Activated CD4-positive, CD25-positive, alpha-beta regulatory T cell treated with anti-CD3 and anti-CD28 coated beads, Interleukin-2, amount 50 U/mL, for 24 hours (primary cell): ENCODE results near the gene GSG1L2.

Source experiments
- ATAC-seq, 2 donors: fragments of 150-1000 bp; cut with Tn5 transposase; one replicate each; pipeline ENCODE4 v1.10.0; 2021; ENCODE audit warnings: mild to moderate bottlenecking in 1 of 2, moderate library complexity in 1 of 2

GSG1L2 gene

DNA sequence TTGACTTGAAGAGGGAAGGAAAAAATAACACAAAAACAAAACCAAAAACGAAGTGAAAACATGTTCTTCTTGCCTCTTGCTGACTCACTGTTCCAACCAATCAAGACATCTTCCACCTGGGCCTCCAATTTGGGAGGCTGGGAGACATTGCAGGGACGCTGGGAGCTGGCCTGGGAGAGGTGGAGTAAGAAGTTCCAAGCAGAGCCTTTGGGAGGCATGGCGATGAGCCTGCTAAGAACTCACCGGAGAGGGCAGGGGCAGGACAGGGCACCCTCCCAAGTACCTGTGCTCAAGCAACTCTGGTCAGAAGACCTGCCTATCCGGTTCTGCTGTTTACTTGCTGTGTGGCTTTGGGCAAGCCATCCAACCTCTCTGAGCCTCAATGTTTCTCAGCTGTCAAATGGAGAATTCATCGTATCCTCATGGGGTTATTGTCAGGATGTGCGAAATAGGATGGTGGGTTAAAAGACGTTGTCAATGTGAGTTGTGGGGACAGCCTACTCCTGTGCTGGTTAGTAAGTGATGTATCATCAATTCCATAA lies 3.0 kb upstream of the GSG1L2 start:
- ATAC-seq = no peak

DNA sequence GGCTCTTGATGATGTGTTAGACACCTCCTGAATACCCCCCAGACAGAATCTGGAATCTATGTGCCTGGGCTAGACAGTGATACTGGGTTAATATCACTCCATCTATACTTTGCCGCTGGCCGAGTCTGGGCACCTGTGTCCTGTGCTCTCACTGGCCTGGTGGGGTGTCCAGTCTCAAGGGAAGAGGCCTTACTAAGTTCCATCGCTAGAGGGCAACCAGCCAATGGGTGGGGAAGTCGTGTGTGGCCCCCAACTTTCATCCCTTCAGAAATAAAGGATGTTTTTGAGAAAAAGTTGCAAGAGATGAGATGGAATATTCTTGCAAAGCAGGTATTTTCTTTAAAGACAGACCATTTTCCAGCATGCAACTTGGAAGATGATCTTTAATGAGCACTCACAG lies 2.2 kb upstream of the GSG1L2 start:
- no peak for ATAC-seq

DNA sequence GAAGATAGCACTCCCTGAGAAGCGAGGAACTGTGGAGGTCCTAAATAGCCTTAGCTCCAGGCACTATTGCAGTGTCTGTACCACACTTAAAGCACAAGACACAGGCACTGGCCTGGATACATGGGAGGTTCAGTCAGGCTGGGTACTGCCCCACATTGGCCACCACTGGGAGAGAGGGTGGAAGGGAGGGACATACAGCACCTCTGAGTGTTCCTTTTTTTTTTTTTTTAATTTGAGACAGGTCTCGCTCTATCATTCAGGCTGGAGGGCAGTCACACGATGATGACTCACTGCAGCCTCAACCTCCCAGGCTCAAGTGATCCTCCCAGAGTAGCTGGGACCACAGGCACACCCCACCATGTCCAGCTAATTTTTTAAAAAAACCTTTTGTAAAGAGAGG lies 1.4 kb downstream of the GSG1L2 start:
- ATAC-seq = no peak

DNA sequence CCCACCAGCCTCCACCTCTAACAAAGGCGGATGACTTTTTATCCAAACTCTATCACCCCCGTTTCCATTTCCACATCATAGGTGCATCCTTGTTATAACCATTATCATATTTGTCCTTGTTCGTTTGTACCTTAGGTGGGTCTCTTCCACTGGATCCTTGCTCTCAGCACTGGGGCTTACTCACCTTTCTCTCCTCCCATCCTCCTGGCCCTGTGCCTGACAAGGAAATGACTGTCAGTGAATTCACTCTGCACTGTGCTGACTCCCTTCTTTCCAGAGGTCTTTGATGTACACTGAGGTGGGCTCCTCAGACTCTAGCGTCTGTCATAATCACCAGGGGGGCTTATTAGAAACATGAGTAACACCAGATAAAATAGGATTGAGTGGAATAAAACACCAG lies 3.1 kb downstream of the GSG1L2 start:
- ATAC-seq = no peak

DNA sequence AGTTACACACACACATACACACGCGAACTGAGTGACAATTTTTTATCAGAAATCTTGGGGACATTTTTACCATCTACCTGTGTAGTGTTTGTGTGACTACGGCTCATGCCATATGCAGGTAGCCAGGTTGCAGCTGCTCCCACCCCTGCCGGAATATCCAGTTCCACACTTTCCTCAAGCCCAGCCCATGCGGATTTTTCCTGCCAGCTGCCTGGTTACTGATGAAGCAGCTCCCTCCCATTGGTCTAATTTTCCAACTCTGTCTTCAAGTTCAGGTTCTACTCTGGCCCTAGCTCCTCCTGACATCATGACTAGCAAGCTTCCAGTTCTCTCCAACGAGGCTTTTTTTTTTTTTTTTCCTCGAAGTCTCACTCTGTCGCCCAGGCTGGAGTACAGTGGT lies 4.8 kb downstream of the GSG1L2 start:
- no peak for ATAC-seq

DNA sequence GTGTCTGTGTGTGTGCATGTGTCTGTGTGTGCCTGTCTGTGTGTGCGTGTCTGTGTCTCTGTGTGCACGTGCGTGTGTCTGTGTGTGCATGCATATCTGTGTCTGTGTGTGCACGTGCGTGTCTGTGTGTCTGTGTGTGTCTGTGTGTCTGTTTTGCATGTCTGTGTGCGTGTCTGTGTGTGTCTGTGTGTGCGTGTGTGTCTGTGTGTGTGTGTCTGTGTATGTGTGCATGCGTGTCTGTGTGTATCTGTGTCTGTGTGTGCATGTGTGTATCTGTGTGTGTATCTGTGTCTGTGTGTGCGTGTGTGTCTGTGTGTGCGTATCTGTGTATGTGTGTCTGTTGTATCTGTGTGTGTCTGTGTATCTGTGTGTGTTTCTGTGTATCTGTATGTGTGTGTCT lies 5.4 kb downstream of the GSG1L2 start:
- no peak for ATAC-seq

DNA sequence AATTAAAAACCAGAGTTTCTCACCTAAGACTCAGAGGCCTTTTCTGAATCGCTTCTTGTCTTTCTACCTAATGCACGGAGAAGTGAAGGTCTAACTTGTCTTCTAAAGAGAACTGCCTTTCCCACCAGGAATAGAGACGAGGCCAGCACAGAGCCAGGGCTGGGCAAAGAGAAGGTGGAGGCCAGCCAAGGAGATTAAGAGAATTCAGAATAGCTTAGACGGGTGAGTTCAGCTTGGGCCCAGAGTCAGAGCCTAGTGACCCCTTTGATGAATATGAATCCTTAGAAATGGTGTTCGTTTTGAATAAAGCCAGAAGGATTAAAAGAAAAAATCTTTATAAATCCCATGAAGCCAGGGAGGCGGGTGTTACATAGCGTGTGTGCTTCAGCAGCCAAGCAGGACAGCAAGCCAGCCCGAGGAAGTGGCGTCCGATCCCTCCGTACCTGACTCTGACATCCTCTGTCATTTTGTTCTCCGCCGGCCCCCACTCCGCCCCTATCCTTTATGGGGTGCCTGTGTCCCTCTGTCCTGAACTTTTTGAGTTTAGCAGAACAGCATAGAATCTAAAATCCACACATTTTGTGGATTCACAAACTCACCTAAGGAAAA lies 7.4 kb downstream of the GSG1L2 start:
- no peak for ATAC-seq

DNA sequence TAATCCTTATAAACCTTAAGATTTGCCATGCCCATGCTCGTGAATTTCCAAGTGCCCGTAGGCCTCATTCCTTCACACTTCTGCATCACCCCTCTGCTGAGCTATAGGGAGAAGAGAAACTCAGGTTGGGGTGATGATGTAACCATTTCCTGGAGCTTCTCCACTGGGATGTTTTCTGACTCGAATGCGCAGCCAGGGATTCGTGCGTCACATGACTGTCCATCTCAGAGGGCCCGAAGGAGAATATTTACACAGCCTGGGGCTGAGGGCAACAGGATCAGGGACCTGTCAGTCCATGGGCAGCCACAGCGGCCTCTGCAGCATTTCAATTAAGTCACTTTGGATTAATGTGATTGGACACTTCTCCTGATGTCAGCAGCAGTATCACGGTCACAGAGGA lies 8.7 kb downstream of the GSG1L2 start:
- ATAC-seq = no peak

DNA sequence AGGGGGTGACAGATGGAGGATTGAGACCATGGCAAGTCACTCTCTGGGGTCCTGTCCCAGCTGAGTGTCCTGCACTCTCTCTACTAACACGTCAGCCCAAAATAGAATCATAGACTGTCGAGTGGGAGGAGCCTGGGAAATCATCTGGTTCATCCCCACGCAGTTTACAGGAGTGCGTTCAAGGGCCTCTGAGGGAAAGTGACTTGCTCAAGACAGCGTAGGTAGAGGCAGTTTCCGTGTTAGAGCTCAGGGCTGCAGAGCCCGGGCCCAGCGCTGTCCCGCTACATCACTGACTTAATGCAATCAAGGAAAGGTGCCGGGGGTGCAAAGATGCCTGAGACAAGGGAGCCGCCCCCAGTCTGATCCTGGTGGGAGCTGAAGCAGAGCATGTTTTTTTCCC lies 10.3 kb downstream of the GSG1L2 start:
- ATAC-seq = no peak

DNA sequence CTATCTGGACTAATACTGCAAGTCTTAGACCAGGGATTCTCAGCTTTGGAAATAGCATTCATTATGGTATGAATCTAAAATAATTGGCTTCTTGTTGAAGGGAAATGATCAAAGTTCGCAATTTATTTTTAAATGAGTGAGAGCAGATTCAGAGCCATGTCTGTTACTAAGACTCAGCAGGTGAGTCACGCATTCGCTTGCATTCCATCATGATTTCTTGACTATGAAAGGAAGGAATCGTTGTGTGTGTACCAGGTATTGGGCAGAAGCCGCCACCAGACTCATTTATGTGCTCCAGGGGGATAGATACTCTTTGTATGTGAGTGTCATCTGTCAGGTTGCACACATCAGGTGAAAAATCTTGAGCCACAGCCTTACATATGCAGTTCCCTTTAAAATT lies 10.8 kb downstream of the GSG1L2 start:
- no peak for ATAC-seq

DNA sequence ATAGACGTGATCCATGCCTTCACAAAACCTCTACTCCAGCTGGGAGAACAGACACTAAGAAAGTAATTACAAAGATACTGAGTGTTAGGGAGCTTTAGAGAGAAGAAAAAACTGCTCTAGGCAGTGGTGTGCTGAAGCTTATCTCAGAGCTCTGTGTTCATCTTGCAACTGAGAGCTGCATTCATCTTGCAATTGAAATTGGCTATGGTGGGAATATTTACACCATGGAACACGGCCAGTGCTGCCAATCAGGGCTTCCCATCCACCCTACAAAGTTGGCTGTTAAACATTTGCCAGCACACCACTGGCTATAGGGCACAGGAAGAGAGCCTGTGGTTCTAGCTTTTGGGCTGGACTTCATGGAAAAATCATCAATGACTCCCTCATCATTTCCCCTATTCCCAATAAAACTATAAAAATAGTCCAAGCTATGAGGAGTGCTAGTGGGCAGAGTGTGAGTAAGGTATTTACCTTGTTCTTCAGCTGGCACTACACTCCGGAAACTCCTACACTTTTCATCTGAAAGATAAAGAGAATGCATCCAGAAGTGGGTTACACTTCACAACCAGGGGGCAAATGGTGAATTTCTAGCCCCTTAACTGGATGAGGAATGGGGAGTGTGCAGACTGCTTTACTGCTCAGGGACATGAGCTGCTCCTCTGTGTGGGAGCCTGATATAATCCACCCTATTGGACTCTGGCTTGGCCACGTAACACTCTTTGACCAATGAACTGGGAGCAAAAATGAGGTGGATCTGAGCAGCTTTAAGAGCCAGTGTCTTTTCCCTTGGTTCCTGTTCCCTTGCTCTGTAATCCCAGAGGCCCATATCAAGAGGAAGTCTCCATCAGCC lies 11.6 kb downstream of the GSG1L2 start:
- ATAC-seq = no peak

DNA sequence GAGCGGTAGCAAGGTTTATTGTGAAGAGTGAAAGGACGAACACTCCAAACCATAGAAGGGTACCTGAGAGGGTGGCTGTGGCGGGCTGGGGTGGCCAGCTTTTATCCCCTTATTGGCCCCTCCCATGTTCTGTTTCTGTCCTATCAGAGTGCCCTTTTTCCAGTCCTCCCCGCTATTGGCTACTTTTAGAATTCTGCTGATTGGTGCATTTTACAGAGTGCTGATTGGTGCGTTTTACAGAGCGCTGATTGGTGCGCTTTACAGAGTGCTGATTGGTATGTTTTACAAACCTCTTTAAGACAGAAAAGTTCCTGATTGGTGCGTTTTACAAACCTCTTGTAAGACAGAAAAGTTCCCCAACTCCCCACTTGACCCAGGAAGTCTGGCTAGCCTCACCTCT lies 12.5 kb downstream of the GSG1L2 start:
- no peak for ATAC-seq

DNA sequence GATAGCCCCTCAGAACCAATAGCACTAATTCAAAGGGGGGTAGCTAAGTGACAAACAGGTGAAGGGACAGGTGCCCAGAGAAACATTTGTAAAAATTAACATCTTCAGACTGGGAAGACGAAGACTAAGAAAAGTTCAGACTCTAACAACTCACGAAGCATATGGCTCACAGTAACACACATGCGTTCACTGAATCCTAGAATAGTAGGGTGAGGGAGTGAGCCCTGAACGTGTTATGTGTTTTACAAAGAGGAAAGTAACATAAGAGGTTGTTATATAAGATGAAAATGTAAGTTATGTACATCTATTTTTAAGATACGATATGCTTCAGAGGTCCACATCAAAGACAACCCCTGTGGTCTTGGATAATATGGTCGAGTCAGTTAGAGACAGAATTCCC lies 15.2 kb downstream of the GSG1L2 start:
- ATAC-seq = no peak

DNA sequence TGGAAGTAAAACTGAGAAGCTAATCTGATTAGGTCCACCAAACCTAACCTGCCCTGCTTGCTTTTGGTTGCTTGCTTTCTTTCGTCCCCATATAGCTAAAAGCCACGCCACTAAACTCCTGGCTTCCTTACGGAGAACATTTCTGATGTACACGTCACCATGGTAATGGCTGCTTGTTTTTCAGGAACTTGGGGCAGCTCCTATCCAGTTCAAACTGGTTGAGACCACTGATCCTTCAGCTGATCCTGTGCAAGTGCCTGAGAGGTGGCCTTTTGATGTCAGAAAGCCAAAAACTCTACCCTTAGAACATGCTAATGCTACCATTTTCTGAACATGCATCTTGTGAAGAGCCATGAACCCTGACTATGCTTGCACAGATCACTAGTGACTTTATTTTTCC lies 16.1 kb downstream of the GSG1L2 start:
- ATAC-seq = no peak

DNA sequence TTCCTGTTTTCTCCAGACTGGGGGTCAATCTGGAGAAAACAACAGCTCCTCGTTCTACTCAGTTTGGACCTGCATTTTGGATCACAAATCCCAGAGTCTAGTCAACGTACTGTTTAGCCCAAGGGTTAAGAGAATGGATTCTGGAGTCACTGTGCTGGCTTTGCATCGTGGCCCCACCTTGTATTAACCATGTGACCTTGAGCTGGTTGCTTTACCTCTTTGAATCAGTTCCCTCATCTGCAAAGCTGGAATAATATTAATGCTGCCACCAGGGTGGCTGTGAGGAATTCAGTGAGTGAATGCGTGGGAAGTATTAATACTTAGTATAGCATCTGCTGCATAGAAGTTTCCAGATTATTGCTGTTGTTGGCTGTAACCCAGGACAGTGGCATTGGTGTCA lies 19.2 kb downstream of the GSG1L2 start:
- ATAC-seq = no peak

DNA sequence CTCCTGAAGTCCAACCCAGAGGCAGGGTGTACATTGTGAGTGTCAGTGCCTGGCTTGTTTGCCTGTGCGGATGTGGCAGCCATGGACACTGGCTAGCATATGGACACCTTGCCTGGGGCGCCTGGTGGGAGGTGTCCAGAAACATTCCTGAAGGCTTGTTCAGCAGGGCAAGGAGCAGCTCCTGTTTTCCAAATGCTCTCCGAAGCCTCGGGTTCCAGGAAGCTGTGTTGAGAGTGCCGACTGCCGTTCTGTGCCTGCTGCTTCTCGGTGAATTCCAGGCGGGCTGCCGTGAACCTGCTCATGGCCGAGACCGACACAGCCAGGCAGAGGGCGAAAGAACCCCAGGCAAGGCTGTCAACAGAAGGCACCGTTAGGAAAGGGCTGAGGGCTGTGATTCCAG lies 19.6 kb downstream of the GSG1L2 start:
- ATAC-seq = no peak

DNA sequence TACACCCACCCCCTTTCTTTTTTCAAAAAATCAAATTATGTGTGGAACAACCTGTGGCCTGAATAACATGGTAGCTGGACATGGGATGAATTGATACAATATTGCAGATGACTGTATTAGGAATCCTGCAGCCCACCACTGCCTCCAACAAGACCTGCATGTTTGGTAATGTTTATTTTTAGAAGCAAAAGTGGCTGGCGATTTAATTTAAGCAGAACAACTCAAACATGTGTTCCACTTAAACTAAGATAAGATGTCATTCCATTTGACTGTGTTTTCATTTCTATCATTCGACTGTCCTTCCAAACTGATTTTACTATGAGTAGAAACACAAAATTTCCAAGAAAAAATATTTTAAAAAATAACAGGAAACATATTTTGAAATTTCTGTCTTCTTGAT lies 20.4 kb downstream of the GSG1L2 start:
- ATAC-seq = no peak

DNA sequence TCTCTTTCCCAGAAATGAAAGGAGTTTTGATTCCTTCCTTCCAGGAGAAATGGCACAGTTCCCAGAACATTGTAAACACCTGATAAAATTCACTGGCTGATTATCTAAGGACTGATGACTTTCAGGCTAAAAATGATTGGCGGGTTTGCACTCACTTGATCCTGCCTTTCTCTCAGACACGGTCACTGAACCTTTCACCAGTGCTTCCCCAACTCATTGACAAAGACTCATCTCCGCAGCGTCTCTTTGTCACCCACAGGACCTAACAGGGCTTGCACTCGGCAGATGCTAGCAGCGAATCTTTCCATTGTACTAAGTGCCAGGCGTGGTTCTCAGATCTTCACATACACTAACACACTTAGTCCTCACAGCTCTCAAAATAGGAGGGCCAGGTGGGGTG lies 23.2 kb downstream of the GSG1L2 start:
- no peak for ATAC-seq

DNA sequence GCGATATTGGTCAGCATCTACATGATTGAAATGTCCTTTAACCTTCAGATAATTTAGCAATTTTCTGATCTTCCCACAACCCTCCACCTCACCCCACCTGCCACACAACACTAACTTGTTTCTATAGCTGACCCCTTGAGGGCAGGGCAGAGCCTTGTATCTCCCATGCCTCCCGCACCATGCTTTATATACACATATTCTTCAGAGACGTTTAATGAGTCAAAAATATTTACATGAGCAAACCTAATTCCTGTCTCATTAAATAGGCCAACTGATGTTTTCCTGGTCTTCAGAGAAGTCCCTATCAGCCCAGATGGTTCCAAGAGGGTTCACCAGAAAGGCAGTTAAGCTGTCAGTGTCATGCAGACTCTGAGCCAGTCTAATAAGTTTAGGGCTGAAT lies 23.9 kb downstream of the GSG1L2 start:
- no peak for ATAC-seq

DNA sequence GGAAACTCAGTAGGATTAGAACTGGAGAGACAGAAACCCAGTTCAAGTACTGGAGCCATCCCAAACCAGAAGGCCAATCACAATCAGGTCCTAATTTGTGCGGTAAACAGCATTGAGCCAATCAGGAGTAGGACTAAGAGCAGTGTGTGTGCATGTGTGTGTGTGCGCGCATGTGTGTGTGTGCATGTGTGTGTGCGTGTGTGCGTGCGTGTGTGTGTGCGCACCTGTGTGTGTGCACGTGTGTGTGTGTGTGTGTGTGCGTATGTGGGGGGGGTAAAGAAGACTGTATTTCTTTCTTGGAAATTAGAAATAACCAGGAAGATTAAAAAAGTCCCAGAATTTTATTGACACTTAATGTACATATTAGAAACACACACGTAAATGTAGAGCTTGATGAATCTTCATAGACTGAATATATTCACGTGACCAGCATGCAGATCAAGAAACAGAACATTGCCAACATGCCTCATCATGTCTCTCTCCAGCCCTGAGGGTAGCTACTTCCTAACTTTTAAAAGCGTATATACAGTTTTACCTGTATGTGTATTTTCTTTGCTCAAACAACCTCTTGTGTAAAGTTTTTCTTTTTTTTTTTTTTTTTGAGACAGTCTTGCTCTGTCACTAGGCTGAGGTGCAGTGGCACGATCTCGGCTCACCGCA lies 29.6 kb downstream of the GSG1L2 start:
- ATAC-seq = no peak

DNA sequence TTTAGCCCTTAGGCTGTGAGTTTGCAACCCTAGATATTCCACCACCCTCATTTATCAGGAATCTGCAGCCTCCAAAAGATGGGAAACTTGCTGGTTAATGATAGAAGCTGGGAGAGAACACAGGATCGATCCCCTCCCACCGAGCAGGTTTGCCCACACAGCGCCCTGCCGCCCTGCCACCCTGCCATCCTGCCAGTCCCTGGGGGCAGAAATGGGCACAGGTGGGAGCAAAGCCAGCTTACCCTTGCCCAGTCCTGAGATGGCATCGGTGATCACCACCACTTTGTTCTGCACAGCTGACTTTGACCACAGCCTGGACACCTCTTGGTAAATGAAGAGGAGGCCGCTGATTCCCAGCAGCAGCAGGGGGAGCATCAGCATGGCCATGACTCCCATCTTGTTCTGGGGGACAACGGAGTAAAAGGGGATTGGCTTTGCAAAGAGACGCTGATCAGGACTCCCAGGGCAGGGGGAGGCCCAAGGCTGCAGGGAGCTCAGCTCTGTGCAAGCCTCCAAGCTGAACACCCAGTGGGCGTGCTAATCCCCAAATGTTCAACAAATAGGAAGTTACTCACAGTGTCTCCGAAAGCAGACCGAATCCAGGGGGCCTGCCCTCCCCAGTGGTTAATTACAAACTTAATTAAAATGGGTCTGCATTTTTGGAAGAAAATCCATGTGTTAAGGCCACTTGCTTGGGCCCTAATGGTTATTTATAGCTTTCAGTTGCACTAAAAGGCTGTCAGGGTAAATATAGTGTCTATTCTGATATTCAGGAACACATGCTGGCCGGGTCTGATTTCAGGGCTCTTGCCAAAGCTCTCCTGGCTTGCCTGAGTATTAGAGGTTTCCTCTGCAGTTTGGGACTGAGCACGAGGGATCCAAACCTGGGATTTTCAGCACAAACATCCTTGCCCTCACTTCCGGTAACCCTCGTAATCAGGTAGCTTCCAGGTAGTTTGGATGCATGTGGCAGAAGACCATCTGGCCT lies 30.7 kb downstream of the GSG1L2 start, which contains the start of gene DHRS7C:
TSS of gene DHRS7C (minus strand) at position 704 of the 988 bp plus-strand sequence. CDS start at position 396, 308 bp downstream.
- ATAC-seq = no peak

DNA sequence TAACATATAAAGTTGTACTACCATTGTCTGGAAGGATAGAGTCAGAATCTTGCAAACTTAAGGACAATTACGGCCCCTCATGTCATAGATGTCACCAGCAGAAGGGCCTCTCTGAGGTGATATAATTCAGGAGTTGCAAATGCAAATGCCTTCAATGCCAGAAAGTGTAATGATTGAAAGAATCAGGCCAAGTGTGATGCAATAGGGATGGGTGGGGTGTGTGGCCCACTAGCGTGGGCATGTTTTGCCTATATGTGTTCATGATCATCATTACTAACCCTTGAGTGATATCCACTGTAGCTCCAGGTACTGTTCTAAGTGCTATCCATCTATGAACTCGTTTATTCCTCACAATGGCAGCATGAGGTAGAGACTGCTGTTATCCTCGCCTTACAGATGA lies 31.6 kb downstream of the GSG1L2 start:
- no peak for ATAC-seq
